NCI-H146 treated with DMSO at 0.1 percent for 48 hours (cell line): ENCODE measurements around the gene CARM1.
"Not testable (repeated sequence)": the region's sequence is repeated elsewhere in the genome, so short reads cannot be mapped to it uniquely, and the experiment has no call there.

Source experiments
- DNase-seq: peaks from one replicate; lab custom pipeline; 2025; ENCODE audit not compliant: unreplicated experiment; lab: John Stamatoyannopoulos, UW

Gene CARM1

GRCh38 chr19:10846500-10847202 lies 24.7 kb upstream of the CARM1 start:
- DNase-seq = no peak

GRCh38 chr19:10848230-10848856 lies 23.0 kb upstream of the CARM1 start, which contains the start of gene C19orf38:
C19orf38 (plus strand) TSS chr19:10848415; CDS start chr19:10848509, 94 bp downstream.
- DNase-seq = no peak

- no peak for DNase-seq
Measured at GRCh38 chr19:10850631-10851030, 20.7 kb upstream of the CARM1 start.

GRCh38 chr19:10852098-10852800 lies 19.1 kb upstream of the CARM1 start:
- DNase-seq = no peak

GRCh38 chr19:10852941-10853340 lies 18.4 kb upstream of the CARM1 start:
- no peak for DNase-seq

- no peak for DNase-seq
Measured at GRCh38 chr19:10854350-10855089, 16.8 kb upstream of the CARM1 start.

GRCh38 chr19:10855879-10856522 lies 15.4 kb upstream of the CARM1 start:
- no peak for DNase-seq

GRCh38 chr19:10856899-10857298 lies 14.5 kb upstream of the CARM1 start:
- not testable (repeated sequence) for DNase-seq

- no peak for DNase-seq
Measured at GRCh38 chr19:10858204-10858828, 13.0 kb upstream of the CARM1 start.

GRCh38 chr19:10861103-10861651 lies 10.2 kb upstream of the CARM1 start:
- DNase-seq = no peak

- DNase-seq = no peak
Measured at GRCh38 chr19:10862561-10863106, 8.7 kb upstream of the CARM1 start.

GRCh38 chr19:10863107-10863717 lies 8.1 kb upstream of the CARM1 start:
- no peak for DNase-seq

GRCh38 chr19:10864538-10864899 lies 6.8 kb upstream of the CARM1 start:
- peak; percentile 70 for DNase-seq

- DNase-seq = no peak
Measured at GRCh38 chr19:10866495-10866894, 4.9 kb upstream of the CARM1 start.

GRCh38 chr19:10868872-10869547 lies 2.3 kb upstream of the CARM1 start:
- DNase-seq = no peak

GRCh38 chr19:10869872-10870311 lies 1.5 kb upstream of the CARM1 start:
- DNase-seq = not testable (repeated sequence)

- DNase-seq = no peak
Measured at GRCh38 chr19:10870501-10870954, 825 bp upstream of the CARM1 start.

GRCh38 chr19:10871711-10872545 lies 575 bp downstream of the CARM1 start:
- no peak for DNase-seq
